GM19452 (cell line): ENCODE data around the gene ZNF580.

ENCODE experiments used
- ATAC-seq: cut with Tn5 transposase; IDR thresholded peaks from one replicate; pipeline ENCODE4 v1.9.1; 2021; ENCODE audit not compliant: unreplicated experiment

ZNF580 gene

DNA sequence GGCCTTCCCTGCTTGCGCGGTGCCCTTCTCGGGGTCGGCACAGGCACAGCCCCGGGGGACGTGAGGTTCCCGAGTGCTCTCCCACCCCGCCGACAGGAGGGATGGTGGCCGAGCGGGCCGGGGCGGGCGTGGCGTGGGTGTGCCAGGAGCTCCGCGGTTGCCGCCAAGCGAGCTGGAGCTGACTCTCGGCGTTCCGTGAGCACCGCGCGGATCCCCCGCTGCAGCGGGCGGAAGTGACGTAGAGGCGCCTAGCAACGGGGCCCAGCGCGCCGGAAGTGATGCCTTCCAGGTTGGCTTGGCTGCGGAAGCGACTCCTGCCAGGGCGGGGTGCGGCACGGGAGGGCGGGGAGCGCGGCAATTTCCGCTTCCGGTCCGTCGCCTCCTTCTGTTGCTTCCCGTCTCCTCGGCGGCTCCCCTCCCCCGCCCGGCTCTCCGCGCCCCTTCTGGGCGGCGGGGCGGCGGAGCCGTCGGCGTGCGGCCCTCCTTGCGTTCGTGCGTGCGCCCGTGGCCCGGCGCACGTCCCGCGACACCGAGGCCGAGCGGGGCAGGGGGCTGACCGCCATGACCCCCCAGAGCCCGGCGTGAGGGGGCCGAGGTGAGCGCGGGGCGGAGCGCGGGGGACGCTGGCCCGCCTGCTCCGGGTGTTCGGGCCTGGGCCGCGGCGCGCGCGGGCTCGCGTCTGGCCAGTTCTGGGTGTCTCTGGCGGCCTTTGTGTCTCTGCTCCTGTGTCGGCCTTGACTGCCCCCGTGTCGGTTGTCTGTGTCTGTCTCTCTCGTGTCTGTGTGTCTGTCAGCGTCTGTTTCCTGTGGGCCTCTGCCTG is 34.2 kb downstream of the ZNF580 start, which contains the start of gene EPN1:
Gene EPN1, plus strand, starts transcription at position 386 of the 820 bp plus-strand sequence. CDS start 3,402 bp downstream, outside the sequence.
- peak; percentile 64 for ATAC-seq

DNA sequence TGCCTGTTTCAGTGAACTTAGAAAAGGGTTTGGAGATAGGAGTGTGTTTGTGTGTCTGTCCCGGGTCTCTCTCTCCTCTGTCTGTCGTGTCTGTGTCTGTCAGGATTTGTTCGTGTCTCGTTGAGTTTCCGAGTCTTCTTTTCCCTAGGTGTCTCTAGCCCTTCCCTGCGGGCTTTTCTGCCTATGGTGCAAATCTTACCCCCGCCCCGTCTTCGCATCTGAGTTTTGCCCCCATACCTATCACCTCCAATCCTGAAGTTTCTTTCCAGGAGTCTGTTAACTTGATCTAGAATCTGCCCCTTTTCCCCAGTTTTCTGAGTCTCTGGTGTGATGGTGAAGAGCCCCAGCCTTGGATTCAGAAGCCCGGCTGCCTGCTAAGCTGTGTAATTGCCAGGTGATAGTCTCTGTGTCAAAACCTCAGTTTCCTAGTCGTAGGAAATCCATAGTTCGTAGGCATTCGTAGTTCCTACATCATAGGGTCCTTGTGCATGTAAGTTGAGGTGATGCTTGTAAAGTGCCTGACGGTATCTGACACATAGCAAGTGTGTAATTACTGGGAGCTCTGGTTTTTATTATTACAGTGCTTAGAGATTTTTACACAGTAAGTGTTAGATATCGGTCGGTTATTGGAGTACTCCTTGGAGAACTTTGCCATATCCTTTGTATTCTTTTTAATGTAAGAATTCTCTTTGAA is 35.0 kb downstream of the ZNF580 start:
- ATAC-seq, result no peak

DNA sequence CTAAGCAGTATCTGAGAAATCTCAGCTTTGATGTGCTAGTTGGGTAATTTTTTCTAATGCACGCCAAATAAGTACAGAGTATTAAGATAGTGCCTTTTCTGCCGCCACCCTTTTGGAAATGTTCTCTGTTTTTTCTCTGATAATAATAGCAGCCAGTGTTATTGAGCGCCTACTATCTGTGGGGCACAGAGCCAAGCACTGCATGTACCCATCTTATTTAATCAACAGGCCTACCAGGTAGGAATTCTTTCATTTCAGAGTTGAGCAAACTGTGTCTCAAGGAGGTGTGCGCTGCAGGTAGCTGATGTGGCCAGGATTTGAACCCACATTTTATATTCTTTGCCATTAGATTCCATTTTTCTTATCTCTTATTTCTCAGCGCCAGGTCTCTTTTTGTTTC is 35.6 kb downstream of the ZNF580 start:
- ATAC-seq, result no peak

DNA sequence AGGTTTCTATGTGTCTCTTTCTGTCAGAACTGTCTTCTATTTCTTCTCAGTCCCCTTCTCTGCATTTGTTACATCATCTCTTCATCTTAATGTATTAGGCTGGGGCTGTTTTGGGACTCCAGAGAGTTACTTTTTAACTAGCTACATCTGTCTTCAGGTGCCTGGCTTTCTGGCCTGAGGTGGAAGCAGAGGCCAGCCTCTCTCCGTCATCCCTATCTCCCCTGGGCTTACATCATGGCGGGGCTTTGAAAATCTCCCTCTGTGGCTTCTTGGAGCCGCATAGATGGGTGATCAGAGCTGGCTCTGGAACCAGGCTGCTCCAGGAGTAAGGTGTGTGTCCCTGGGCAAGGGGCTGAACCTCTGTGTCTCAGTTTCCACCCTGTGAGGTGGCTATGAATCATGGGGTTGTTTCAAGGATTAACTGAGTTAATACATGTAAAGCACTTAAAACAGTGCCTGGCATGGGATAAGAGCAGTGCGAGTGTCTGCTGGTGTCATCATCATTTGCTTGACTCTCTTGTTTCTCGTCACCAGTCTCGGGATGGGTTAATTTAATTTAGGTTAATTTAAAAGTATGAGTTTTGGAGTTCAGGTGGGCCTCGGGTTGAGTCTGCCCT is 36.2 kb downstream of the ZNF580 start:
- no peak for ATAC-seq

DNA sequence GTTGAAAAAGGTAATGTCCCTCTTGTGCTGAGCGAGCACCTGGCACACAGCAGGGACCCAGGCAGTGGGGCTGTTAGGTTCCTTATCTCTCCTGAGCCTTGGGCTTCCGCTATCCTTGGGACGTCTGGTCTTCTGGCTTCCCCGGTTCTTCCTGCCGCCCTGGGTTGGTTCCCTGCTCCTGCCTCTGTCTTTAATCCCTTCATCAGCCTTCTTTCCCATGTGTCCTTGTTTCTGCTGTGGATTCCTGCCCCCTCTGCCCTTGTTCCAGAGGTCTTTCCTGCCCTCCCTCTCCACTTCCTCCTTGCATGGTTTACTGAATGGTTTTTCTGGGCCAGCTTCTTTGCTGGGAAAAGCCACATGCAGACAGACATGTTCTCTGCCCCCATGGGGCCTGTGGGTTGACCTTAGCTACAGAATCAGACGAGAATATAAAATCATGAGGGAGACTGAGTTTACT is 36.8 kb downstream of the ZNF580 start:
- no peak for ATAC-seq

DNA sequence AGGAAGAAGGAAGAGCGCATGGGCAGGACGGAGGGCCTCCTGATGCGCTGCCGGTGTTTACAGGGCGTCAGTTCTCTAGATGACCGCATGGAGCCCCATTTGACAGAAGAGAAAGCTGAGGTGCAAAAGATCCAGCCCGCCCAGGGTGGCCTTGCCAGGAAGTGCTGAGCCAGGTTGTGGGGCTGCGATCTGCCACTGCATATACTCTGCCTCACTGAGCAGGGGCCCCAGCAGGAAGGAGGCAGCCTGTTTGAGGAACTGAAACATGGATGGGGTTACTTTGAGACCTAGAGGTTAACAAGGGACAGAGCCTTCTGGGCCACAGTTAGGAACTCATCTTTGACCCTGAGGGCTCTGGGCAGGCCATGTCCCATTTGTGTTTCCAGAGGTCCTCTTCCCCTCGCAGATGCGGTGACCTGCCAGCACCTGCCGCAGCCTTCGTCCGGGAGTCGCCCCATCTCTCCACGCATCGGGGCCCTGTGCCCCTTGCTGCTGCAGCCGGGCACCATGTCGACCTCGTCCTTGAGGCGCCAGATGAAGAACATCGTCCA is 37.4 kb downstream of the ZNF580 start:
- ATAC-seq, result peak; percentile 71

DNA sequence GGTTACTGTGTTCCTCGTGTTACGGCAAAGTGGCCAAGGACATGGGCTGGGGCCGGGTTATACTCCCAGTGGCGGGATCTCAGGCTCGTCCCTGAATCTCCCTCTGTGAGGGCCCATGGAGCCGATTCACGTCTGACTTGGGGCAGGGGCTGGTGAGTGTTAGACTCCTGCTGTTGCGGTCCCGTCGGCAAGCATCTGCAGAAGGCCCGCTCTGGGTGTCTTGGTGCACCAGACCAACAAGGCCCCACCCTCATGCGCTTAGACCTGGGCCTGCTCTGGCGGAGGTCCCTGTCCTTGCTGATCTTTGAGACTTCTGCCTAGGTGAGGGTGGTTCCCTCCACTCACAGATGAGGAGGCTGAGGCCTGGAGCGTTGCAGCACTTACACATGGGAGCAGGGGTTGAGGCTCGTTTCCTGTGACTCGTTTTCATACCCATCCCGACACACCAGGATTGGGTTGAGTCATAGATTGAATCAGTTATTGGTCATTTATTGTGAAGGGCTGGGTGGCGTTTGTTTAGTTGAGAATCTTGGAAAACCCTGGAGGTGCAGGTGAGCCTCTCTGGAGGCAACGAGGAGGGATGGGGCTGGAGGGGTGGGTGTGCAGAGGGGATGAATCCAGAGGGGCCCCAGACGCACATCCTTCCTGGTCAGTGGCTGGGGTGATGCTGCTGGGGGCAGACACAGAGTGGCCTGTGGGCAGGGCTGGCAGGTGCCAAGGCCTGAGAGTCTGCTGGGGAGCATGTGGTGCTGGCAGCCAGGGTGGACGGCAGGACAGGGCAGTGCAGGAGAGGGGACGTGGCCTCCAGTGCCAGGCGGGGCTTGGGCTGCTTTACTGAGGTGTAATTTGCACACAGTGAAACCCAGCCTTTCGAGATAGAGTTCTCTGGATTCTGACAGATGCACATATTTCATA is 38.8 kb downstream of the ZNF580 start:
- ATAC-seq, result no peak

DNA sequence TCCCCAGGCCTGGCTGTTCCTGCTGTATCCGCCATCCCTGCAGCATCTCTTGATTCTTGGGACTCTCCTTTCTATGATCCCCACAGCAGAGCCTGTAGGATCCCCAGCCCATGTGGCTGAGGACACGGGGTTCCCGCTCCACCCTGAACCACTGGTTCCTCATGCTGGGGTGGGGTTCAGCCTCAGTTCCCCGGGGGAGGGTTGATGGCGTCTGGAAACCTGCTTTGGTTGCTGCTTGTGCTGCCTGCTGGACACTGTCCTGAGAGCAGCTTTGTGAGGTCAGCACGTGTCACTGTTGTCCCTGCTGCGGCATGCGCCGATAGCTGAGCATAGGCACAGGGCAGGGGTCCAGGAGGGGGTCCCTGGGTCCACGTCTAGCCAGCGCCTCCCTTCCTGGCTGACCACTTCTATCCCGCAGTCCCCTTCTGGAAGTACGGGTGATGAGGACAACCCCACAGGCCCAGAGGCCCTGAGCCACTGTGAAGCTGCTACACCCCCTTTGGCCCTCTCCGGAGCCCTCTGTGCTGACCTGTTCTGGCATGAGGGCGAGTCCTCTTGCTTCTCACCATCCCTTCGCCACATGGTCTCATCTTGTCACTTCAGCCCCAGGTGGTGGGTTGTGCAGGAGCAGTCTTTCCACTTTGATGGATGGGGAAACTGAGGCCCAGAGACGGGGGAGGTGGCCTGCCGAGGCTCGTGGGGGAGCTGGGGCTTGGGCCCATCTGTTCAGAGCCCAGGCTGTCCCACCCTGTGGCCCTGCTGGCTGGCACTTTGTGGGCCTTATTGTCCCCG is 39.7 kb downstream of the ZNF580 start:
- no peak for ATAC-seq

DNA sequence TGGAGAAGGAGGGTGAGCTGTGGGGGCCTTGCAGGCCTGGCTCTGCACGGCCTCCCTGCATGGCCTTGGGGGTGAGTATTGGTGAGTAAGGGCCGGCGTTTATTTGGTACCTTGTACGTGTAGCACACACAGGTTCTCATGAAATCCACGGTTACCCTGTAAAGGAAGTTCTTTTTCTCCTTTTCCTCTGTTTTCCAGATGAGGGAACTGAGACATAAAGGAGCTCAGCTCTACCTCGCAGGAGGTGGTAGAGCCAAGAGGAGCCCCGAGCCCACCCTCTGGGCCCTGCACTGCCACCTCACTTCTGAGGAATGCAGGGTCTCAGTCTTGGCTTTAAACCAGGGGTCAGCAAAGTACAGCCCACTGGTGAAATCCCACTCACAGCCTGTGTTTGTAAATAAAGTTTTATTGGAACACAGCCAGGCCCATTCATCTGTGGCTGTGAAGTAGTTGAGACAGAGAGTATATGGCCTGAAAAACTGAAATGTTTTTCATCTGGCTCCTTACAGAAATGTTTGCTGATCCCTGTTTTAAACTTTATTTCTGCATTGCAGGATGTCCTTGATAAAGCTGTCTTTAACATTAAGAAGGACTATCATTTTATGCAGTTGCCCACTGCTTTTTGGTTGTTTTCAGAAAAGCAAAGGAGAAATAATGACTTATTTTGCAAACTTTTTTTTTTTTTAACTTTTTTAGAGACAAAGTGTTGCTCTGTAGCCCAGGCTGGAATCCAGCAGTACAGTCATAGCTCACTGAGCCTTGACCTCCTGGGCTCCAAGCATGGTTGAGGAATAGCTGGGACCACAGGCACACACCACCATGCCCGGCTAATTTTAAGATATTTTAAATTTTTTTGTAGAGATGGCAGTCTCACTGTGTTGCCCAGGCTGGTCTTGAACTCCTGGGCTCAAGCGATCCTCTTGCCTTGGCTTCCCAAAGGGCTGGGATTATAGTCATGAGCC is 40.6 kb downstream of the ZNF580 start:
- no peak for ATAC-seq

DNA sequence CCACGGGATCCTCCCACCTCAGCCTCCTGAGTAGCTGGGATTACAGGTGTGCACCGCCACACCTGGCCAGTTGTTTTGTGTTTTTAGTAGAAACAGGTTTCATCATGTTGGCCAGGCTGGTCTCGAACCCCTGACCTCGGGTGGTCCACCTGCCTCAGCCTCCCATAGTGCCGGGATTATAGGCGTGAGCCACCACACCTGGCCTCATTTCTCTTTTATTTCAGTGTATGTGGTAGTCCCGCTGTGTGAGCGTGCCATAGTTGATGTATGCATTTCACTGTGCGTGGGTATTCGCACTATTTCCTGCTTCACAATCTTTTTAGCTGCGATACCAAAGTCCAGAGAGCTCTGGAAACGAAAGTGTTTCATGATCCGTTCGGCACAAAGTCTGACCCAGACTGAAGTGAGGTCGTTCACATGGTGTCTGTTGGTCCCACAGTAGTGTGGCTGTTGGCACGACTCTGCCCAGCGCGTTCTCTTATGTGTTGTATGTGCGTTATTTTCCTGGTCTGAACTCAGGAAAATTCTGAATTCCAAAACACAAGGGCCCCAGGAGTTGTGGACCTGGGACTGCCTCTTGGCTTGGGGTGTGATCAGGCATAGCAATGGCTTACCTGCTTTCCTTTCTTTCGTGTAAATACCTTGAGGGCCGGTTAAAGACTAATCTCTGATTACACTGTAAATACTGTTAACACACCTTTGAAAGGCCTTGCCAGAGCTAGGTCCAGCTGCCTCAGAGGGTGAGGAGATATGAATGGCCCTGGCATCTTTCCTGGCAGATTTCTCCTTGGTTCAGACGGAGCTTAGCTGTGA is 42.9 kb downstream of the ZNF580 start:
- no peak for ATAC-seq

DNA sequence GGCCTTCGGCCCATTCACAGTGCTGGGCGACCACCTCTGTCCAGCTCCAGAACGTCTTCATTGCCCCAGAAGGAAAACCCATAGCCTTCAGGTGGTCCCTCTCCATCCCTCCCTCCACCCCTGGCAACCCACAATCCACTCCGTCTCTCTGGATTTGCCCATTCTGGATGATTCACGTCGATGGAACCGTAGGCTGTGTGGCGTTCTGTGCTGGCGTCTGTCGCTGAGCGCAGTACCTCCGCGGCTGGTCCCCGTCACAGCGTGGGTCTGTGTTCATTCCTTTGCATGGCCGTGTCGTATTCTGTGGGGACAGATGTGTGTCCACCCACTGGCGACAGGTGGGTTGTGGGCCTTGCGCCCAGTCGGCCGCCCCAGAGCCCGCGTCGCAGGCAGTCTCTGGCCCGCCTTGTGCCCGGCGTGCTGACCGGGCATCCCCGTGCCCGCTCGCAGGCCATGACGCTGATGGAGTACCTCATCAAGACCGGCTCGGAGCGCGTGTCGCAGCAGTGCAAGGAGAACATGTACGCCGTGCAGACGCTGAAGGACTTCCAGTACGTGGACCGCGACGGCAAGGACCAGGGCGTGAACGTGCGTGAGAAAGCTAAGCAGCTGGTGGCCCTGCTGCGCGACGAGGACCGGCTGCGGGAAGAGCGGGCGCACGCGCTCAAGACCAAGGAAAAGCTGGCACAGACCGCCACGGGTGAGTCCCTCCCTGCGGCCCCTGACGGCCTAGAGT is 44.3 kb downstream of the ZNF580 start:
- no peak for ATAC-seq

DNA sequence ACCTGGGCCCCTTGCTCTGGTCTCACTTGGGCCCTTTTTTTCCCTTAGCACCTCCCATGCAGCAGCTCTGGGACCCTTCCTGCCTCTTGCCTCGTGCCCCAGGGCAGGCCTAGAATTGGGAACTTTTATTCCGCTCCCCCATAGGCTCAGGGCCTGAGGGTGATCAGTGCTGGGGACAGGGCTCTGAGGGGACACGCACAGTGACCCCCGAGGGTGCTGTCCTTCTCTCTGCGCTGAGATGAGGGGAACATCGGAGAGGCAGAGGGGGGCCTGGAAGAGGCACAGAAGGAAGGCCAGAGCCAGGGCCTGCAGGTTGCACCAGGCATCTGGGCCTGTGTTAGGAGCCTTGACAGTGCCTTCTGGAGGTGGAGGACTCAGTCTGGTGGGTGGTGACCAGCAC is 45.0 kb downstream of the ZNF580 start:
- no peak for ATAC-seq

DNA sequence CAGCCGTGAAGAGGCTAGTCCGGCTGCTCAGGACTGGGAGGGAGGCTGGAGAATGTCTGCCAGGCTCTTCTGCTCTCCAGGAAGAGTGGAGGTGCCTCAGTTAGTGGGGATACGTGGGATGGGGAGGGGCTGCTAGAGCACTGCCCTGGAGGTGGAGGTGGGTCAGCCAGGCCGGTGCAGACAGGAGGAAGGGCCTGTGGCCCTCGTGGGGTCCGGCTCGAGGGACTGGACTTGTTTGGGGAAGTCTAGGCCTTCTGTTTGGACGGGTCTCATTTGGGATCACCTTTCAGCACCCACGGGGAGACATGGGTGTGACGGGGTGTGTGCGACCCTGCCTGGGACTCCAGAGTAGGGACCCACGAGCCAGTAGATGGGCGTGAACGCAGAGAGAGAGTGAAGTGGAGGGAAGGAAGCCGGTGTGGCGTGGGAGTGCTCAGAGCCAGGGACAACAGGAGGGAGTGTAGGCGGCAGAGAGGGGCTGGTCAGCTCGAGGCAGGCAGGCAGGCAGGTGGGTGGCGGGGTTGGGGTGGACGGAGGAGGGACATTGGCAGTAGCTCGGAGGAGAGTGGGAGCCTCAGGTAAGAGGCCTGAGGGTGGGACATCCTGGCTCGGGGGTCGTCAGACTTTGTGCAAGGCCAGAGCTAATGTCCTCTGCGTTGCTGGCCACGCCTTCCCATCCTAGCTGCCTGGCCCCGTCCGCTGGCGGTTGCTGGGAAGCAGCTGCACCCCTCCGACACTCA is 45.7 kb downstream of the ZNF580 start:
- ATAC-seq, result no peak

DNA sequence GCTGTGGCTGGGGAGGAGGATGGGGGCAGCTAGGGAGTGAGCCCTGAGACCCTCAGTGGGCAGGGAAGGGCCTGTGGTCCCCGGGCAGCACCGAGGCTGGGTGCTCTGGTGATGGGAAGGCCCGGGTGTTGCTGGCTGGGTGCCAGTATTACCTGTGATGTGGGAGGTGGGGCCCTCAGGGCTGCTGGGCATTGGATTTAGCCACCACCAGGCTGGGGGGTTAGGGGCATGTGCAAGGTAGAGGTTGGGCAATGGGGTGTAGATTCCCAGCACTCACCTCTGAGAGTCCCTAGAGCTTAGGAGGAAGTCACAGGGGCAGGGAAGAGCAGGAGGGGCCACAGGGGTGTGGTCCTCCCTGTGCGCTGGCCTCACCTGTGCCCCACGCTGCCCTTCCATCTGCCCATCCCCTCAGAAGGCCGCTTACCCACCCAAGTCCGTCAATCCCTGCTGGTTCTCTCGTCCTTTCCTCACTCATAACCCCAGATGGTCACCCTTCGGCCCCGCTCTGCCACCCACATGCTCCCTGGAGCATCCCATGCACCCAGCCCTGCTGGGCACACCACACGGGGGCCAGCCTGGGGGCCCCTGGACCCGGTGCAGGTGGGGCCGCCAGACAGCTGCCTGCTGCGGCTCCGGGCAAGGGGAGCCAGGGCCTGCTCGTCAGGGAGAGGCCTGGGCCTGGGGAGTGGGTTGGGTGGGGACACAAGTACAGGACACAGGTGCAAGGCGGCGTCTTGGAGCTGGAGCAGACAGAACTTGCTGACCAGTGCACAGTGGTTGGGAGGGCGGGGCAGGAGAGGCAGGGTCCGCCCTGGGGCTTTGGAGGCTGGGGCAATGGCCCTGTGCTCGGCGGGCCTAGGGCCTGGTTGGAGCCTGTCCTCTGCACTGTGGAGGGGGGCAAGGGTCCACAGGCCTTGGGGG is 46.7 kb downstream of the ZNF580 start:
- no peak for ATAC-seq
